Loucy (cell line): ENCODE data around the gene LMBR1.

ENCODE experiments used
- H2AFZ ChIP-seq: fragments of 200-600 bp; sonication (generic); 2 replicates; pipeline ENCODE4 v1.6.0; 2016; ENCODE audit warnings: antibody characterized with exemption, mild to moderate bottlenecking, low read length, moderate library complexity
- H3F3A ChIP-seq: fragments of 200-600 bp; 2 replicates; pipeline ENCODE4 v1.6.0; 2016; ENCODE audit warnings: antibody characterized with exemption, low read depth, mild to moderate bottlenecking
- H3K27me3 ChIP-seq: fragments of 200-600 bp; sonication (generic); 2 replicates; pipeline ENCODE4 v1.6.1; 2014; ENCODE audit warnings: low read length, mild to moderate bottlenecking; ENCODE audit not compliant: insufficient read depth, poor library complexity, severe bottlenecking
- H3K36me3 ChIP-seq: fragments of 200-600 bp; sonication (generic); 2 replicates; pipeline ENCODE4 v1.6.1; 2016; ENCODE audit warnings: low read length; ENCODE audit not compliant: insufficient read depth
- H3K4me1 ChIP-seq: fragments of 200-600 bp; sonication (generic); 2 replicates; pipeline ENCODE4 v1.5.1; 2014; ENCODE audit warnings: low read length, mild to moderate bottlenecking; ENCODE audit not compliant: insufficient read depth, poor library complexity, severe bottlenecking
- H3K4me2 ChIP-seq: fragments of 200-600 bp; sonication (generic); 2 replicates; pipeline ENCODE4 v1.6.0; 2014; ENCODE audit warnings: antibody characterized with exemption, low read length, low read depth, mild to moderate bottlenecking; ENCODE audit not compliant: poor library complexity, severe bottlenecking
- H3K4me3 ChIP-seq: fragments of 200-600 bp; sonication (generic); 2 replicates; pipeline ENCODE4 v1.5.1; 2014; ENCODE audit warnings: low read length, mild to moderate bottlenecking, mixed read lengths; ENCODE audit not compliant: poor library complexity, severe bottlenecking
- H3K79me2 ChIP-seq: fragments of 200-600 bp; sonication (generic); 2 replicates; pipeline ENCODE4 v1.6.1; 2014; ENCODE audit warnings: low read length; ENCODE audit not compliant: insufficient read depth
- H3K9ac ChIP-seq: fragments of 200-600 bp; sonication (generic); 2 replicates; pipeline ENCODE4 v1.6.0; 2014; ENCODE audit warnings: mild to moderate bottlenecking, low read depth, low read length, moderate library complexity; ENCODE audit not compliant: poor library complexity, severe bottlenecking
- H3K9me2 ChIP-seq: fragments of 200-600 bp; sonication (generic); replicated peaks from 2 replicates; pipeline ENCODE4 v1.6.1; 2016; ENCODE audit warnings: low read depth, low read length, mixed read lengths
- H3K9me3 ChIP-seq: fragments of 200-600 bp; sonication (generic); 2 replicates; pipeline ENCODE4 v1.6.1; 2014; ENCODE audit warnings: mild to moderate bottlenecking, antibody characterized with exemption, low read length, low read depth; ENCODE audit not compliant: insufficient read depth
- H4K20me1 ChIP-seq: fragments of 200-600 bp; sonication (generic); 2 replicates; pipeline ENCODE4 v1.6.0; 2014; ENCODE audit warnings: antibody characterized with exemption, low read length, mild to moderate bottlenecking; ENCODE audit not compliant: insufficient read depth, poor library complexity, severe bottlenecking
- EZH2phosphoT487 ChIP-seq: fragments of 200-600 bp; IDR thresholded peaks from 2 replicates; pipeline ENCODE4 v1.6.1; 2018; ENCODE audit warnings: antibody characterized with exemption, mild to moderate bottlenecking, moderate library complexity, borderline replicate concordance
- TF ChIP-seq, protein P1 (sequence below): fragments of 200-600 bp; sonication (generic); conservative IDR thresholded peaks from 2 replicates; pipeline ENCODE4 v1.5.1; 2014; ENCODE audit warnings: mild to moderate bottlenecking, antibody characterized with exemption, low read length

LMBR1 gene

GRCh38 chr7:156635529-156636385 lies 257.2 kb downstream of the LMBR1 start:
- Histone ChIP-seq H3K4me3 (no peak overlapping the region), H3K36me3 (no peaks in the 10 kb centered on the region), H3K4me1 (no peaks in the 10 kb centered on the region), H4K20me1 (no peaks in the 10 kb centered on the region), H3K79me2 (no peaks in the 10 kb centered on the region), H3K9ac (no peak overlapping the region), H3F3A (no peaks in the 10 kb centered on the region), H3K4me2 (no peak overlapping the region), H2AFZ (no peak overlapping the region), H3K9me2 (no peaks in the 10 kb centered on the region), H3K27me3 (no peaks in the 10 kb centered on the region), H3K9me3 (no peaks in the 10 kb centered on the region)
- no peak for TF ChIP-seq EZH2phosphoT487
- TF ChIP-seq, protein P1, sequence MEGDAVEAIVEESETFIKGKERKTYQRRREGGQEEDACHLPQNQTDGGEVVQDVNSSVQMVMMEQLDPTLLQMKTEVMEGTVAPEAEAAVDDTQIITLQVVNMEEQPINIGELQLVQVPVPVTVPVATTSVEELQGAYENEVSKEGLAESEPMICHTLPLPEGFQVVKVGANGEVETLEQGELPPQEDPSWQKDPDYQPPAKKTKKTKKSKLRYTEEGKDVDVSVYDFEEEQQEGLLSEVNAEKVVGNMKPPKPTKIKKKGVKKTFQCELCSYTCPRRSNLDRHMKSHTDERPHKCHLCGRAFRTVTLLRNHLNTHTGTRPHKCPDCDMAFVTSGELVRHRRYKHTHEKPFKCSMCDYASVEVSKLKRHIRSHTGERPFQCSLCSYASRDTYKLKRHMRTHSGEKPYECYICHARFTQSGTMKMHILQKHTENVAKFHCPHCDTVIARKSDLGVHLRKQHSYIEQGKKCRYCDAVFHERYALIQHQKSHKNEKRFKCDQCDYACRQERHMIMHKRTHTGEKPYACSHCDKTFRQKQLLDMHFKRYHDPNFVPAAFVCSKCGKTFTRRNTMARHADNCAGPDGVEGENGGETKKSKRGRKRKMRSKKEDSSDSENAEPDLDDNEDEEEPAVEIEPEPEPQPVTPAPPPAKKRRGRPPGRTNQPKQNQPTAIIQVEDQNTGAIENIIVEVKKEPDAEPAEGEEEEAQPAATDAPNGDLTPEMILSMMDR = no peak

DNA sequence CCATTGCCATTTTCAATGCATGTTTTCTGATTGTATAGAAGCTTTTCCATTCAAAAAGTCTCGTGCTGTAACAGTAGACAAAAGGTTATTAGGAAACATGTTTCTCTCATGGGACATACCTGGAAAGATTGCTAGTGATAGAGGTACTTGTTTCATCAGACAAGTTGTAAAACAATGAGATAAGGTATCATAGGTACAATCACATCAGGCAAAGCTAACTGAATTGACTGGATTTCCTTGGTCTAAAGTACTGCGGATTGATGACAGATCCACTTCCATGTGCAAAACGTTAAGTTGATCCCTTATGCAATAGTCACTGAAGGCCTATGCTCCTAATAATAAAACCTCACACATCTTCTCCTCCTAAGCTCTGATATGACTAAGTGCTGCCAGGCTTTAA lies 258.9 kb downstream of the LMBR1 start:
- Histone ChIP-seq H3K36me3 (no peaks in the 10 kb centered on the region), H2AFZ (no peak overlapping the region), H3K4me2 (no peak overlapping the region), H3K27me3 (no peaks in the 10 kb centered on the region), H3K79me2 (no peaks in the 10 kb centered on the region), H3K9me3 (no peaks in the 10 kb centered on the region; the same call in 1 of the 2 replicates), H4K20me1 (no peaks in the 10 kb centered on the region), H3F3A (no peaks in the 10 kb centered on the region), H3K4me1 (no peaks in the 10 kb centered on the region), H3K9ac (no peak overlapping the region), H3K9me2 (no peaks in the 10 kb centered on the region), H3K4me3 (no peak overlapping the region)
- no peak for TF ChIP-seq EZH2phosphoT487
- TF ChIP-seq, protein P1 = no peak

DNA sequence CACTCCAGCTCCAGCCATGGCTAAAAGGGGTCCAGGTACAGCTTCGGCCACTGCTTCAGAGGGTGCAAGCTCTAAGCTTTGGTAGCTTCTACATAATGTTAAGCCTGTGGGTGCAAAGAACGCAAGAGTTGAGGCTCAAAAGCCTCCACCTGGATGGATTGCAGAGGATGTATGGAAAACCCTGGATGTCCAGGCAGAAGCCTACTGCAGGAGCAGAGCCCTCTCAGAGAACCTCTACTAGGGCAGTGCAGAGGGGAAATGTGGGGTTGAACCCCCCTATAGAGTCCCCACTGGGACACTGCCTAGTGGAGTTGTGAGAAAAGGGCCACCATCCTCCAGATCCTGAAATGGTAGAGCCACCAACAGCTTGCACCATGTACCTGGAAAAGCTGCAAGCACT lies 263.1 kb downstream of the LMBR1 start:
- no peak overlapping the region for H3K4me2 ChIP-seq
- no peaks in the 10 kb centered on the region for H3K27me3 ChIP-seq
- H3K9me2 ChIP-seq = no peaks in the 10 kb centered on the region
- TF ChIP-seq, protein P1 = no peak
- TF ChIP-seq EZH2phosphoT487 = no peak
- no peaks in the 10 kb centered on the region for H3F3A ChIP-seq
- no peak overlapping the region for H2AFZ ChIP-seq
- H3K9me3 ChIP-seq = peaks cover 4% of the 10 kb centered on the region; the same call in 1 of the 2 replicates
- no peak overlapping the region for H3K4me3 ChIP-seq
- H4K20me1 ChIP-seq = no peaks in the 10 kb centered on the region
- H3K9ac ChIP-seq = no peak overlapping the region
- H3K36me3 ChIP-seq = no peaks in the 10 kb centered on the region
- H3K79me2 ChIP-seq = no peaks in the 10 kb centered on the region
- H3K4me1 ChIP-seq = no peaks in the 10 kb centered on the region
